Lower lobe of right lung (tissue), 2 donors: ENCODE data around the gene CRHR1. TPM values are rescaled to one million over a fixed set of nuclear protein-coding genes. Genes with fewer than 3 reads are reported as not detected.
"Not testable (repeated sequence)": the region's sequence is repeated elsewhere in the genome, so short reads cannot be mapped to it uniquely, and the experiment has no call there.

ENCODE experiments used
- ATAC-seq, 2 donors: fragments of 200-7000 bp; cut with Tn5 transposase; one replicate each; pipeline ENCODE4 v1.9.1; 2020 to 2022; ENCODE audit warnings: mild to moderate bottlenecking in 2 of 2, moderate library complexity in 2 of 2
- DNase-seq: peaks from one replicate; pipeline ENCODE4 v3.0.0-alpha.2; 2020
- H3K27ac ChIP-seq: fragments of 200-600 bp; one replicate; pipeline ENCODE4 v1.8.0; 2022
- H3K27me3 ChIP-seq: fragments of 200-600 bp; one replicate; pipeline ENCODE4 v1.8.0; 2022; ENCODE audit warnings: low read depth
- H3K36me3 ChIP-seq: fragments of 200-600 bp; one replicate; pipeline ENCODE4 v1.8.0; 2022; ENCODE audit warnings: mild to moderate bottlenecking
- H3K4me1 ChIP-seq: fragments of 200-600 bp; one replicate; pipeline ENCODE4 v1.8.0; 2022
- H3K4me3 ChIP-seq: fragments of 200-600 bp; one replicate; pipeline ENCODE4 v1.8.0; 2022; ENCODE audit warnings: mild to moderate bottlenecking
- H3K9me3 ChIP-seq: fragments of 200-600 bp; one replicate; pipeline ENCODE4 v1.8.0; 2022
- intact Hi-C: fragments of 100-400 bp; cut with DNase I; formaldehyde crosslinking; loops from one replicate; pipeline ENCODE4 v1.11.0; 2022
- total RNA-seq: library from RNA; stranded (reverse); fragmentation: NEBNext Ultra II Directional; extraction: Animal tissue kit (Norgen Biotek cat#: 25700); gene quantifications from one replicate; pipeline ENCODE4 v1.2.1, GENCODE V29; 2021
- TF ChIP-seq, protein P1 (sequence below): fragments of 200-600 bp; IDR thresholded peaks from one replicate; pipeline ENCODE4 v1.8.0; 2022; ENCODE audit warnings: antibody characterized with exemption, mild to moderate bottlenecking
- donor health status: DM: no; HTN: yes; CAD: no; lungs with severe emphysema.

CRHR1 gene
- total RNA-seq, 1 donor from 2014 or later = not detected

DNA sequence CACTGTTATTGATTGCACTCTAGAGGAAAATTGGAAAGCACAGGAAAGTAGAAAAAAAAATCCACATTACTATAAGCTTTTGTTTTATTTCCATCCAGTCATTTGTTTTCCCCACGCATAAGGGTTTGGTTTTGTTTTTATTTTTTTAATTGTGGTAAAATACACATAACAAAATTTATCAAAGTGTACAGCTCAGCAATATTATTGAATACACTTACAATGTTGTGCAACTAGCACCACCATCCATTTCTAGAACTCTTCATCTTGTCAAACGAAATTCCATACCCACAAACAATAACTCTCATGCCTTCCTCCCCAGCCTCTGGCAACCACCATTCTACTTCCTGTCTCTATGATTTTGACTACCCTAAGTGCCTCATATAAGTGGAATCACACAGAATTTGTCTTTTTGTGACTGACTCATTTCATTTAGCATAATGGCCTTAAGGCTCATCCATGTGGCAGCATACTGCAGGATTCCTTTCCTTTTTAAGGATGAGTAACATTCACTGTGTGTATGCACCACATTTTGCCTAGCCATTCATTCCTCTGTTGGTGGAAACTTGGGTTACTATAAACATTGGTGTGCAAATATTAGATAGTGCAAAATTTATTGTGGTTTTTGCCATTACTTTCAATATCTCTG lies 71.7 kb downstream of the CRHR1 start:
- TF ChIP-seq, protein P1, sequence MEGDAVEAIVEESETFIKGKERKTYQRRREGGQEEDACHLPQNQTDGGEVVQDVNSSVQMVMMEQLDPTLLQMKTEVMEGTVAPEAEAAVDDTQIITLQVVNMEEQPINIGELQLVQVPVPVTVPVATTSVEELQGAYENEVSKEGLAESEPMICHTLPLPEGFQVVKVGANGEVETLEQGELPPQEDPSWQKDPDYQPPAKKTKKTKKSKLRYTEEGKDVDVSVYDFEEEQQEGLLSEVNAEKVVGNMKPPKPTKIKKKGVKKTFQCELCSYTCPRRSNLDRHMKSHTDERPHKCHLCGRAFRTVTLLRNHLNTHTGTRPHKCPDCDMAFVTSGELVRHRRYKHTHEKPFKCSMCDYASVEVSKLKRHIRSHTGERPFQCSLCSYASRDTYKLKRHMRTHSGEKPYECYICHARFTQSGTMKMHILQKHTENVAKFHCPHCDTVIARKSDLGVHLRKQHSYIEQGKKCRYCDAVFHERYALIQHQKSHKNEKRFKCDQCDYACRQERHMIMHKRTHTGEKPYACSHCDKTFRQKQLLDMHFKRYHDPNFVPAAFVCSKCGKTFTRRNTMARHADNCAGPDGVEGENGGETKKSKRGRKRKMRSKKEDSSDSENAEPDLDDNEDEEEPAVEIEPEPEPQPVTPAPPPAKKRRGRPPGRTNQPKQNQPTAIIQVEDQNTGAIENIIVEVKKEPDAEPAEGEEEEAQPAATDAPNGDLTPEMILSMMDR = no peak
- peaks cover 38% of the 10 kb centered on the region for H3K27me3 ChIP-seq
- DNase-seq (no peak), ATAC-seq (no peak)
- no peaks in the 10 kb centered on the region for H3K4me1 ChIP-seq
- no peaks in the 10 kb centered on the region for H3K9me3 ChIP-seq
- no peaks in the 10 kb centered on the region for H3K36me3 ChIP-seq
- intact Hi-C loops = no loop called here
- no peak overlapping the region for H3K4me3 ChIP-seq
- no peak overlapping the region for H3K27ac ChIP-seq

DNA sequence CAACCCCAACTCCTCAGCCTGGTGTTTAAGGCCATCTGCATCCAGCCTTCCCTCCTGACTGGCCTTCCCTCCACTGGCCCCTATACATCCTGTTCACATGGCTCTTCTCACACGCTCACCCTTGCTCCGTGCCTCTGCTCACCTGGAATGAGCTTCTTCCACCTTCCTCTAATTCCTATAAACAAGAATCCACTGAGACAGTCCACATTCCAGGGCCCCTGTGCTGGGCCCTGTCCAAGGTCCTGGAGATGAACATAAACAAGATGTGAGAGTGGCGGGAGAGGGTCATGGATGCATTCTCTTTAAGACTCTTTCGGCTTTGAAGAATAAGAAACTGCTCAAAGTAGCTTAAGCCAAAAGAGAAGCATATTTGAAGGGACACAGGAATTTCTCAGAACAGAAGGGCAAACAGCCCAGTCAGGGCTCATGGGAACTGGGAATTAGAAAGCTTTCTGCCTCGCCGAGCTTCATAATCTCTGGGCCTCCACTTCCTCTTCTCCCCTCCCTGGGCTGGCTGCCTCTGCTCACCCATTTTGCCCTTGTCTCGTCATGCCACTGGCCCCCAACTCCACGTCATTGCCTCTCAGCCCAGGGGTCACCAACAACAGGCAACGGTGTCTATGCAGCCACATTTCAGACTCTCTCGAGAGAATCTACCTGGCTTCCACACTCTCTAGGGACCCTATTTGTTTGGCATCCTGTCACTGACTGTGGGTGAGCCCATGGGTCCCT lies 74.0 kb downstream of the CRHR1 start:
- no peaks in the 10 kb centered on the region for H3K36me3 ChIP-seq
- H3K4me1 ChIP-seq = no peaks in the 10 kb centered on the region
- H3K9me3 ChIP-seq = no peaks in the 10 kb centered on the region
- intact Hi-C loops = no loop called here
- ATAC-seq = no peak
- no peak overlapping the region for H3K4me3 ChIP-seq
- peaks cover 24% of the 10 kb centered on the region for H3K27me3 ChIP-seq
- DNase-seq = no peak
- no peak overlapping the region for H3K27ac ChIP-seq
- TF ChIP-seq, protein P1 = no peak

DNA sequence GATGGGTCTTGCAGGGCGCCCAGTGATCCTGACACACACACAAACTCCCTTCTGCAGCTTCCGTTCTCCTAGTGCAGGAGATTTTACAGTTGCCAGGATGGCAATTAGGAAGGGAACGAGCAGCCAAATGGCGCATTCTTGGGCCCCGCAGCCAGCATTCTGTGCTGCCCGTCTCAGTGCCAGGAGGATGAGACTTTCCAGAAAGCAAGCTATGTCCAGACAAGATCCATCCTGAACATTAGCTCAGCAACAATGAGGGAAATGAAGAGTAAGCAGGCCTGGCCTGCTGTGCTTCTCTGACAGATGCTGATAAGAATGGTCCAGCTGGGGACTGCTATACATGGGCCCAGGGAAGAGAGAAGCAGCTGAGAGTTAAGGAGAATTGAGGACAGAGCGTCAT lies 77.0 kb downstream of the CRHR1 start:
- no peak for DNase-seq
- peaks cover 30% of the 10 kb centered on the region for H3K27me3 ChIP-seq

DNA sequence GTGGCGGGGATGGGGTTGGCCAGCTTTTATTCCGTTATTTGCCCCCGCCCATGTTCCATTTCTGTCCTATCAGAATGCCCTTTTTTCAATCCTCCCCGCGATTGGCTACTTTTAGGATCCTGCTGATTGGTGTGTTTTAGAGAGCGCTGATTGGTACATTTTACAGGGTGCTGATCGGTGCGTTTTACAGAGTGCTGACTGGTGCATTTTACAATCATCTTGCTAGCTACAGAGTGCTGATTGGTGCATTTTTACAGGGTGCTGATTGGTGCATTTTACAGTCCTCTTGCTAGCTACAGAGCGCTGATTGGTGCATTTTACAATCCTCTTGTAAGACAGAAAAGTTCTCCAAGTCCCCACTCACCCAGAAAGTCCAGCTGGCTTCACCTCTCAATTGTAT lies 78.0 kb downstream of the CRHR1 start:
- H3K27me3 ChIP-seq = peaks cover 30% of the 10 kb centered on the region
- H3K4me3 ChIP-seq, intact Hi-C loops, H3K27ac ChIP-seq, H3K36me3 ChIP-seq, DNase-seq, H3K9me3 ChIP-seq, H3K4me1 ChIP-seq, ATAC-seq: not testable (repeated sequence)

More for the DNA sequence above, 77.0 kb downstream of the CRHR1 start:
- H3K4me3 ChIP-seq = no peak overlapping the region
- no peaks in the 10 kb centered on the region for H3K4me1 ChIP-seq
- no peak for ATAC-seq
- TF ChIP-seq, protein P1 = no peak
- no peaks in the 10 kb centered on the region for H3K36me3 ChIP-seq
- H3K27ac ChIP-seq = no peak overlapping the region
- intact Hi-C loops = no loop called here
- H3K9me3 ChIP-seq = no peaks in the 10 kb centered on the region

DNA sequence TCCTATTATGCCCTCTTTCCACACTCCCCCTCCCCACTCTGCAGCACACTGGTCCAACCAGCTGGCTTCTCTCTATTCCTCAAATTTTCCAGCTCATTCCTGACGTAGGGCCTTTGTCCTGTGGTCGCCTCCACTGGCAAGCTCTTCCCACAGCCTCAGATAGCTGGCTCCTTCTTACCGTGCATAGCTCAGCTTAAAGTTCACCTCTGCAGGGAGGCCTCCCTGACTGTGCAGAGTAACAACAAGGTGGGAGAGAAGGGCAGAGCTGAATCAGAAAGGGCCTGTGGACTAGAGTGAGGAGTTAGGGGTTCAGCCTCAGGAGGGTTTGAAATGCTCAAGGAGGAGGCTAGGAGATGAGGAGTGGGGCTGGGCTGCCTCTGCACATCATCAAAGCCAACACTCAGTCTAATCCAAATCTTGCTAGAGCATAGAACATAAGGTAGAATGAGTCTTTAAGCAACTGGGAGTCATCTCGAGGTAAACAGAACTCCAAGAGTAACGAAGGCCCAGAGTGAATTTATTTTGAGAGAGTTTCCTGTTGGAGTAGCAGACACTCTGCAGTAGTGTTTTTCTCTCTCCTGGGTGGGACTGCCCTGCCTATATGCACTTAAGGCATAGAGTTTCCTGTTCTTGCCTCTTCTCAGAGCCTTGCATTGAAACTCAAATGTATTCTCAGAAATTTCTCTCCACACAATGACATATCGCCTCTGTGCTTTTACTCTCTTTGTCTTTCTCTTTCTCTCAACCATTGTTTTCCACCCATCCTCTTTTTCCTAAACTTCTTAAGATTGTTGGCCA lies 79.9 kb downstream of the CRHR1 start:
- no peaks in the 10 kb centered on the region for H3K4me1 ChIP-seq
- H3K36me3 ChIP-seq = no peaks in the 10 kb centered on the region
- no peaks in the 10 kb centered on the region for H3K9me3 ChIP-seq
- TF ChIP-seq, protein P1 = no peak
- DNase-seq (no peak), ATAC-seq (no peak)
- H3K27ac ChIP-seq = no peak overlapping the region
- H3K27me3 ChIP-seq = peaks cover 34% of the 10 kb centered on the region
- intact Hi-C loops = no loop called here
- H3K4me3 ChIP-seq = no peak overlapping the region
